Inflammatory macrophage treated with lipopolysaccharide for 1 hour (primary cell): ENCODE data around the gene FBXO4.

Experiments used
- DNase-seq, 2 donors: peaks; one replicate each; pipeline ENCODE4 v3.0.0-alpha.2; 2020 to 2022

Gene FBXO4, protein sequence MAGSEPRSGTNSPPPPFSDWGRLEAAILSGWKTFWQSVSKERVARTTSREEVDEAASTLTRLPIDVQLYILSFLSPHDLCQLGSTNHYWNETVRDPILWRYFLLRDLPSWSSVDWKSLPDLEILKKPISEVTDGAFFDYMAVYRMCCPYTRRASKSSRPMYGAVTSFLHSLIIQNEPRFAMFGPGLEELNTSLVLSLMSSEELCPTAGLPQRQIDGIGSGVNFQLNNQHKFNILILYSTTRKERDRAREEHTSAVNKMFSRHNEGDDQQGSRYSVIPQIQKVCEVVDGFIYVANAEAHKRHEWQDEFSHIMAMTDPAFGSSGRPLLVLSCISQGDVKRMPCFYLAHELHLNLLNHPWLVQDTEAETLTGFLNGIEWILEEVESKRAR

DNA sequence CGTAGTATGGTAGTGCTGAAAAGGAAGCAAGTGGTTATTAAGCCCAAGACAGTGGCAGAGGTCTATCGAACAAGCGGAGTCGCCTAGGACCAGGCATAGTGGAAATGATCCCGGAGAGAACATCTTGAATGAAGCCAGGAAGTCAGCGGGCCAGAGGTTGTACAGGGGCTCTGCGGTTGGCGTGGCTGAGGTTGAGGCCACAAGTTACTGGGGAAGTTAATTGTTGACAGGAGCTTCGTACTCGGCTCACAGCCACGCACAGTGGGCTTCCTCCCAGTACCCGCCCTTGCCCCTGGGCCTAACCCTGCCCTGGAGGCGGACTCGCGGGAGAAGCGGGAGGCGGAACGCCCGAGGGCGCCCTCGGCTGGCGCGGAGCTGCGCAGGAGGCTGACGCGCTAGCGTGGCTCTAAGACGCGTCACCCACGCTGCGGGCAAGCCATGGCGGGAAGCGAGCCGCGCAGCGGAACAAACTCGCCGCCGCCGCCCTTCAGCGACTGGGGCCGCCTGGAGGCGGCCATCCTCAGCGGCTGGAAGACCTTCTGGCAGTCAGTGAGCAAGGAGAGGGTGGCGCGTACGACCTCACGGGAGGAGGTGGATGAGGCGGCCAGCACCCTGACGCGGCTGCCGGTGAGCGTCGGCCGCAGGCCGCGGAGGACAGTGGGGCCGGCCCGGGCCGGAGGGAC, at the start of gene FBXO4:
TSS of gene FBXO4 (plus strand) at position 410 of the 683 bp plus-strand sequence. CDS start at position 439, 29 bp downstream.
- DNase-seq, result peak; percentile 83 to 84

DNA sequence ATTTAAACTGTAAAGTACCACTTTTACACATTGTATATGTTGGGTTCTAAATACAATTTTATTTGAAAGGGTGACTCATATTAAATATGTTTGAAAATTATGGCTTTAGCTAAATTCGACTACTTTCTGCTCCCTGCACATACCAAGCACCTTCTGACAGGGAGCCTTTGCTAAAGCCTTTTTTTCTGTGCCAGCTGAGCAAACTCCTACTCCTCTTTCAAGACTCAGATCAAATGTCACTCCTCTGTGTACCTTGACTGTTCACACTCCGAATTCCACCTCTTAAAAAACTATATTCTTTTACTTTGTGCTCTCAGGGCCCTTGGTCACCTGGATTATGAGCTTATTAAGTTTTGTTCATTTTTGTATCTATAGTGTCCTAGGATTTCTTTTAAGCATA, 48.4 kb upstream of the FBXO4 start:
- no peak for DNase-seq

- DNase-seq, result no peak
Measured at GRCh38 chr5:41877408-41877807, 47.7 kb upstream of the FBXO4 start.

DNA sequence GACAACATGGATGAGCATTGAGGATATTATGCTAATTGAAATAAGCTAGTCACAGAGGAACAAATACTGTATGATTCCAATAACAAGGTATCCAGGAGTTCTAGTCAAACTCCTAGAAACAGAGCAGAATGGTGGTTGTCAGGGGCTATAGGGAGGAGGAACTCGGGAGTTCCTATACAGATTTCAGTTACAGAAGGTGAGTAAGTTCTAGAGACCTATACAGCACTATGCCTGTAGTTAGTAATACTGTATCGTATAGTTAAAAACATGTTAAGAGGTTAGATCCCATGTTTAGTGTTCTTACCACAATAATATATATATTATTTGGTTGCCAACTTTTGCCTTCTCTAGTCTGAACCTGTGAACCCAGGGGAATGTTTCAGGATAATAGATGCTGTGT, 46.9 kb upstream of the FBXO4 start:
- no peak for DNase-seq

DNA sequence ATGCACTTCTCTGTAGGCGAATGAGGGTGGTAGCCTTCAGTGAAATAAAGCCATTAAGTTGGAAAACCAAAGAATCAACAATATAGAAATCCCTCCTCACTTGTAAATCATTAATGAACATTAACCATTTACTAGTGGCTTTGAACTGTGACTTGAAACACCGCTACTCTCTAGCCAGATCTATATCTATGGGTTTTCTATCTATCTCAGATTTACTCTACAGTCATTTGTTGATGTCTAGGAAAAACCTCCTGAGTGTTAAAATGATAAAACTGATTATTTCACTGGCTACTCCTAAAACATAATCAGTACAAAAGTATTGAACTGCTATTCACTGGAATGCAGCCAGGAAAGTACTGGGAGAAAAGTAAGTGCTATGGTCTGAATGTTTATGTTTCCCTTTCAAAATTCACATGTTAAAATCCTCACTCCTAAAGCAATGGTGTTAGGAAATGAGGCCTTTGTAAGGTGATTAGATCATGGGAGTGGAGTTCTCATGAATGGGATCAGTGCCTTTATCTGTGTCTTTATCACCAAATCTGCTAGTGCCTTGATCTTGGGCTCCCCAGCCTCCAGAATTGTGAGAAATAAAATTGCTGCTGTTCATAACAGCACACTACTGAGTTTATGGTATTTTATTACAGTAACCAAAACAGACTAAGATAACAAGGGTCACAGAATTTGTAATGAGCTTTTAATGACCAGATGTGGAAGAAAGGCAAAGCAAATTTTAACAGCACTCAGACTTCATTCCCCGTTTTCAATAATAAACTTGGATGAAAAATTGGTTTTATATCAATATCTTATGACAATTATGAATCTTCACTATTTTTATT, 46.2 kb upstream of the FBXO4 start:
- no peak for DNase-seq

DNA sequence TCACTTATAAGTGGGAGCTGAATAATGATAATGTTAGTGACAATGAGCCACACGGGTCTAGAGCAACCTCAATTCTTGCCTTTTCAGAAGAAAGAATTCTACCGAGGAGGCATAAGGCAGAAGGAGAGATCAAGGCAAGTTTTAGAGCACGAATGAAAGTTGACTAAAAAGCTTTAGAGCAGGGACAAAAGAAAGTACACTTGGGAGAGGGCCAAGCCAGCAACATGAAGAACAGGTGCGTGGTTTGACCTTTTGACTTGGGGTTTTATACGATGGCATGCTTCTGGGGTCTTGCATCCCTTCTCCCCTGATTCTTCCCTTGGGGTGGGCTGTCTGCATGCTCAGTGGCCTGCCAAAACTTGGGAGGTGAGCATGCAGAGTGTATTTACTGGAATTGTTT, 42.3 kb upstream of the FBXO4 start:
- DNase-seq, result no peak

DNA sequence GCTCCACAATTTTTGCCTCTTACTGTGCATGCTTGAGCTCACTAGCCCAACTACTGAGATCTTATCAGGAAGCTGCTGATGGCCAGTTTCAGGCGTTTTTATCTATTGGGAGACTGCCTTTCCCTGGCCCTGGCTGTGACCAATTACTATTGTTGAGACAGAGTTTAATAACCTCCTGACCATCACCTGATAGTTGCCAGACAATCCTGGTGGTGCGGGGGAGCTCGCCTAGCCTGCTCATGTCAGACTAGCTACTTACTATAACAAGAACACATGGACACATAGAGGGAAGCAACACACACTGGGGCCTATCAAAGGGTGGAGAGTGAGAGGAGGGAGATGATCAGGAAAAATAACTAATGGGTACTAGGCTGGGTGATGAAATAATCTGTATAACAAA, 41.8 kb upstream of the FBXO4 start:
- no peak for DNase-seq

DNA sequence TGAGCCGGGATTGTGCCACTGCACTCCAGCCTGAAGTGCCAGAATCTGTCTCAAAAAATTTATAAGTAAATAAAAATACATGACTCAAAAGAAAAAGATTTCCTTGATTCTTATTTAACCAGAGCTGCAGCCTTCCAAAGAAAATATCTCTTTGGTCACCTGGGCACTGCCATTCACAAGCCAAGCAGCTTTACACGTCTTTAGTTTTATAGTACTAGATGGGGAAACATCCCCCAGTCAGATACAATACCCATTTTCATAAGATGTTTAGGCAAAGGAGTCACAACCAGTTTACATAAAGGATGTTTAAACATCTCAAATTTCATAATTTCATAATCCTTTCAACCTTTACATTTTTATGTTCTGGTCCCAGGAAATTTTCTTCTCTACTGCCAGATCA, 41.1 kb upstream of the FBXO4 start:
- DNase-seq, result no peak

GRCh38 chr5:41885286-41885685, 39.8 kb upstream of the FBXO4 start:
- no peak for DNase-seq

DNA sequence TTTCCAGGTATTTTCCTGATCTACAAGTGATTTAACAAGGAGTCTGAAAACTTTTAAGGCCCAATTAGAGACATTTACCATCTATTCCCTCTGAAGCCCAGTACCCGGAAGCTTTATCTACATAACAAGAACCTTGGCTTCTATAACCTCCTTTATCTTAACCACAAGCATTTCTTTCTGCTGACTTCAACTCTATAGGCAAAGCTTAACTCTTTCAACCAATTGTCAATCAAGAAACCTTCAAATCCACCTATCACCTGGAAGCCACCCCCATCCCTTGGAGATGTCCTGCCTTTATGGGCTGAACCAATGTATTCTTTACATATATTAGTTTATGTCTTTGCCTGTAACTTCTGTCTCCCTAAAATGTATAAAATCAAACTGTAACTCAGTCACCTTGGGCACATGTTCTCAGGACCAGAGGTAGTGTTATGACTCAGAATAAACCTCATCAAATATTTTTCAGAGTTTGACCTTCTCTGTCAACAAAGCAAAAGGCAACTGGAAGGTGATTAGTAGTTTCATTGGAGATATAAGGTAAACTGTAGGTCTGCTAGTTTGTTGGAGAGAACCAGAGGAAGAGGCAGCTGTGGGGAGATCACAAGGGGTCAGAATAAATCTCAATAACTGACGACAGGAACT, 33.9 kb upstream of the FBXO4 start:
- no peak for DNase-seq

DNA sequence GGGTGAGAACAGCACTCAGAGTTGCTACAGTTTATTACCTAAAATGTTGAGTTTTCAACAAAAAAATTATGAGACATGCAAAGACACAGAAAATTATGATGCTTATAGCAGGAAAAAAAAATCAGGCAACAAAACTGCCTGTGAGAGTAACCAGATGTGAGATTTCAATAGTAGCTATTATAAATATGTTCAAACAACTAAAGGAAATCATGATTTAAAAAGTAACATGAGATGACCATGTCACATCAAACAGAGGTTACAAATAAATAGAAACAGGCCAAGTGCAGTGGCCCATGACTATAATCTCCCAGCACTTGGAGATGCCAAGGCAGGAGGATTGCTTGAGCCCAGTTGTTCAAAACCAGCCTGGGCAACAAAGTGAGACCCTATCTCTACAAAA, 33.0 kb upstream of the FBXO4 start:
- no peak for DNase-seq

GRCh38 chr5:41893074-41893851, 31.8 kb upstream of the FBXO4 start:
- DNase-seq, result no peak

GRCh38 chr5:41896230-41896629, 28.9 kb upstream of the FBXO4 start:
- DNase-seq, result no peak

- DNase-seq, result no peak
Measured at GRCh38 chr5:41903382-41903891, 21.6 kb upstream of the FBXO4 start.

DNA sequence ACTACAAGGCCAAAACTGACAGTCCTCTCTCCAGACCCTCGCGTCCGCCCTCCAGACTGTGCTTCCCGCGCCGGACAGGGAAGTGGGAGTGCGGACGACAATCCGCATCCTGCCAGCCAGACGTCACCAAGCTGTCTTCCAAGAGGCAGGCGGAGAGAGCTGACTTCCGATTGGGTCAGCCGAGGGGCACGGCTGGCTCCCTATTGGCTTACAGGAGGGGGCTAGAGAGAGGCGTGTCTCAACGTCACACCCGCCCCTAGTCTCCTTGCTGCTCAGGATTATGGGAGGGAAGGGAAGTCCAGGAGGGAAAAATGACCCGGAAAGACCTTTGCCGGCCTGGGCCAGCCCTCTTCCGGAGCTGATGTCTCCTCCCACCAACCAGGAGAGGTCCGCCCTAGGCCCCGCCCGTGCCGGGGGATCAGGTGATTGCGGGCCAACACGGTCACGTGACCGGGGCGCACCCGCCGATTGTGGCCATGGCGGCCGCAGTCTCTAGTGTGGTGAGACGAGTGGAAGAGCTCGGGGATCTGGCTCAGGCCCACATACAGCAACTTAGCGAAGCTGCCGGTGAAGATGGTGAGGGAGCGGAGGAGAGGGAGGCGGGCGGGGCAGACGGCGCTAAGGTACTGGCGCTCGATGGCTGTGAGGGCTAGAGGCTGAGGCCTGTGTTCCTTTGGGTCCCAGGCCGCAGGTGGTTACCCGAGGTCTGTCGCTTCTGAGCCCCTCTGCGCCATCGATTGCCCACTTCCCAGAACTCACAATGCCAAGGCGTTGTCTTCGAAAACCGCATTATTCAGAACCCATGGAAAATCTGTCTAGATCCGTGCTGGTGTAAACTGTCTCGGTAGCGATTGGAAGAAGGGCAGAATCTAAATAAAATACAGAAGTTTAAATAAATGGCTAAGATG, 20.9 kb upstream of the FBXO4 start, which contains the start of gene RIMOC1:
TSS of gene RIMOC1 (plus strand) at position 453 of the 908 bp plus-strand sequence. CDS start at position 477, 24 bp downstream.
- peak; percentile 97 to 100 for DNase-seq

DNA sequence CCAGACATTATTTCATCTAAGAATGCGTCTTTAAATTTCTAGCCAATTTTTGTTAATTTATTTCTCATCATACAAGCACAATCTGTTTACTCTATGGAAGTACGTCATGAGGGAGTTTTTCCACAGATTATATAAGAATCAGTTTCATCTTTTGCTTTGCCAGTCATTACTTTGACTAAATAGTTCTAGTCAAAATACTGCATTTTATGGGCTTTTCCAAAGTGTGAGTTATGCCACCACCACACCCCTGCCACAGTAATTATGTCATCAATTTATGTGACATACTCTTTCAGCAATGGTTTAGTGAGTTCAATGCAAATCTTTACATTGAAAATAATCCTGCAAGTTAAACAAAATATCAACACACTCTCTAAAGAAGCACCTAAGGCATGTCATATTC, 18.9 kb upstream of the FBXO4 start:
- peak; percentile 41 to 47 for DNase-seq

- no peak for DNase-seq
Measured at GRCh38 chr5:41908374-41909079, 16.6 kb upstream of the FBXO4 start.

DNA sequence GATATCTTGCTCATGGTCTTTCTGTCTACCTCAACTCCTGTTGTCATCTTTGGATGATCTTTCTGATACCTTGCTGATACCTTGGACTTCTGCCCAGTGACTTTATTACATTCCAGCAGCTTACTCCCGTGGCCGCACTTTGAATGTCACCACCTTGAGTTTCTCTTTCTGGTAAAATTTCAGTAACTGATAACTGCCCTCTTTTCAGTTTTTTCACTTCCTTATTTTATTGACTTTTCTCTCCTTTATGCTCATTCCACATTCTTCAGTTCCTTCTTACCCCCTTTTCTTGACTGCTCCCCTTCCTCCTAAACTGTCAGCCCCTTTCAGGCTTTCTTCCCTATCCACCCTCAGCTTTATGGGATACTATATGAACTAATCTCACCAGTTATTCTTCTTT, 7.0 kb upstream of the FBXO4 start:
- no peak for DNase-seq

- no peak for DNase-seq
Measured at GRCh38 chr5:41921166-41921565, 3.9 kb upstream of the FBXO4 start.

GRCh38 chr5:41921874-41922273, 3.2 kb upstream of the FBXO4 start:
- no peak for DNase-seq
